KMS-11 (cell line): ENCODE data around the gene SLC36A4.

ENCODE experiments used
- H2AFZ ChIP-seq: fragments of 200-600 bp; sonication (generic); 2 replicates; pipeline ENCODE4 v1.6.1; 2016; ENCODE audit warnings: antibody characterized with exemption, mixed run types, low read depth
- H3K27ac ChIP-seq: fragments of 200-600 bp; sonication (generic); 2 replicates; pipeline ENCODE4 v1.6.1; 2016; ENCODE audit warnings: mild to moderate bottlenecking, mixed run types
- H3K27me3 ChIP-seq: fragments of 200-600 bp; sonication (generic); 2 replicates; pipeline ENCODE4 v1.6.1; 2017; ENCODE audit warnings: mild to moderate bottlenecking, low read depth, mixed run types, moderate library complexity; ENCODE audit not compliant: insufficient read depth
- H3K36me3 ChIP-seq: fragments of 200-600 bp; sonication (generic); 2 replicates; pipeline ENCODE4 v1.6.1; 2017; ENCODE audit warnings: mild to moderate bottlenecking, mixed run types; ENCODE audit not compliant: insufficient read depth
- H3K4me1 ChIP-seq: fragments of 200-600 bp; sonication (generic); 2 replicates; pipeline ENCODE4 v1.6.1; 2016; ENCODE audit warnings: mild to moderate bottlenecking, low read depth, mixed run types; ENCODE audit not compliant: poor library complexity, severe bottlenecking
- H3K4me2 ChIP-seq: fragments of 200-600 bp; sonication (generic); 2 replicates; pipeline ENCODE4 v1.7.0; 2016; ENCODE audit warnings: mild to moderate bottlenecking, mixed run types
- H3K4me3 ChIP-seq: fragments of 200-600 bp; sonication (generic); IDR thresholded peaks from 2 replicates; pipeline ENCODE4 v1.6.1; 2017; ENCODE audit warnings: low read depth, low read length, mixed read lengths; ENCODE audit not compliant: insufficient read depth
- H3K79me2 ChIP-seq: fragments of 200-600 bp; sonication (generic); 2 replicates; pipeline ENCODE4 v1.6.1; 2016; ENCODE audit warnings: low read depth, mixed run types; ENCODE audit not compliant: insufficient read depth
- H3K9ac ChIP-seq: fragments of 200-600 bp; sonication (generic); 2 replicates; pipeline ENCODE4 v1.6.1; 2016; ENCODE audit warnings: mild to moderate bottlenecking, mixed run types
- H4K20me1 ChIP-seq: fragments of 200-600 bp; sonication (generic); 2 replicates; pipeline ENCODE4 v1.6.1; 2016; ENCODE audit warnings: mild to moderate bottlenecking, mixed run types; ENCODE audit not compliant: insufficient read depth
- TF ChIP-seq, protein P1 (sequence below): fragments of 200-600 bp; sonication (generic); conservative IDR thresholded peaks from 2 replicates; pipeline ENCODE4 v1.6.1; 2017; ENCODE audit warnings: low read depth, mild to moderate bottlenecking, antibody characterized with exemption, low read length, moderate library complexity, mixed read lengths

The SLC36A4 gene

DNA sequence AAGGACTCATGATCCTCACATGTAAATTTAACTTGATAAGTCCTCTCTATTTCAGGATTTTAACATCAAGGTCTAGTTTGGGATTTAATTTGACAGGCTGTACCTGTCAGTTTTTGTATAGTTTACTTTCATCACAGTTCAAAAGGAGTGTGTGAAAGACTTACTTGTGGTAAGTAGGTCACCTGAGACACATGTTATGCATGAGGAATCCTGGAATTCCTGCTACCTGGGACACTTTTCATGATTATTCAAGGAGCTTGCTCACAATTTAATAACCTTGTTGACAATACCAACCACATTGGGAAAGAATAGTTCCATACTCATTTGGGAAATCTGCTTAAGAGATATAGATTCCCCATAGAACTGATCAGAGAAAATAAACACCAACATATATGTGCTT, 15.8 kb upstream of the SLC36A4 start:
- H3K27me3 ChIP-seq: no peaks in the 10 kb centered on the region
- no peak overlapping the region for H3K9ac ChIP-seq
- no peak overlapping the region for H3K27ac ChIP-seq
- no peaks in the 10 kb centered on the region for H3K4me1 ChIP-seq
- no peaks in the 10 kb centered on the region for H3K79me2 ChIP-seq
- no peaks in the 10 kb centered on the region for H3K36me3 ChIP-seq
- H3K4me2 ChIP-seq: no peak overlapping the region
- no peak overlapping the region for H3K4me3 ChIP-seq
- H4K20me1 ChIP-seq: no peaks in the 10 kb centered on the region
- TF ChIP-seq, protein P1, sequence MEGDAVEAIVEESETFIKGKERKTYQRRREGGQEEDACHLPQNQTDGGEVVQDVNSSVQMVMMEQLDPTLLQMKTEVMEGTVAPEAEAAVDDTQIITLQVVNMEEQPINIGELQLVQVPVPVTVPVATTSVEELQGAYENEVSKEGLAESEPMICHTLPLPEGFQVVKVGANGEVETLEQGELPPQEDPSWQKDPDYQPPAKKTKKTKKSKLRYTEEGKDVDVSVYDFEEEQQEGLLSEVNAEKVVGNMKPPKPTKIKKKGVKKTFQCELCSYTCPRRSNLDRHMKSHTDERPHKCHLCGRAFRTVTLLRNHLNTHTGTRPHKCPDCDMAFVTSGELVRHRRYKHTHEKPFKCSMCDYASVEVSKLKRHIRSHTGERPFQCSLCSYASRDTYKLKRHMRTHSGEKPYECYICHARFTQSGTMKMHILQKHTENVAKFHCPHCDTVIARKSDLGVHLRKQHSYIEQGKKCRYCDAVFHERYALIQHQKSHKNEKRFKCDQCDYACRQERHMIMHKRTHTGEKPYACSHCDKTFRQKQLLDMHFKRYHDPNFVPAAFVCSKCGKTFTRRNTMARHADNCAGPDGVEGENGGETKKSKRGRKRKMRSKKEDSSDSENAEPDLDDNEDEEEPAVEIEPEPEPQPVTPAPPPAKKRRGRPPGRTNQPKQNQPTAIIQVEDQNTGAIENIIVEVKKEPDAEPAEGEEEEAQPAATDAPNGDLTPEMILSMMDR: no peak
- no peak overlapping the region for H2AFZ ChIP-seq

GRCh38 chr11:93212094-93212493, 14.3 kb upstream of the SLC36A4 start:
- H3K4me2 ChIP-seq: no peak overlapping the region
- H2AFZ ChIP-seq: no peak overlapping the region
- H3K36me3 ChIP-seq: no peaks in the 10 kb centered on the region
- no peaks in the 10 kb centered on the region for H3K79me2 ChIP-seq
- H4K20me1 ChIP-seq: no peaks in the 10 kb centered on the region
- H3K4me1 ChIP-seq: no peaks in the 10 kb centered on the region
- no peak overlapping the region for H3K9ac ChIP-seq
- TF ChIP-seq, protein P1: no peak
- no peaks in the 10 kb centered on the region for H3K27me3 ChIP-seq
- H3K27ac ChIP-seq: no peak overlapping the region
- H3K4me3 ChIP-seq: no peak overlapping the region

DNA sequence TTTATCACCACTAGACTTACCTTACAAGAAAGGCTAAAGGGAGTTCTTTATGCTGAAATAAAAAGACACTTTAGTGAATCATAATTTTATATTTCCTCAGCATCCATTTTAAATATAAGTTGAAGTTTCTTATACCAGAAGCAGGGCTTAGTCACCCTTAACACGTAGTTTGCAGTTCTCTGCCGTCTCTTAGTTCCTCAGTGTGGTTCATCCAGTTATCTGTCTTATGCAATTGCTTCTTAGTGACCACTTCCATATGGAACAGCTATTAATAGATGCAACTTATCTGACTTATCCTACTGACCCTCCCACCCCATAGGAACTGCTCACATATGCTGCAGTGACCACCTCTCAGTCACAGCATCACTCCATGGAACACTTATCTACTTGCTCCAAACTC, 11.7 kb upstream of the SLC36A4 start:
- H3K27ac ChIP-seq: no peak overlapping the region
- no peaks in the 10 kb centered on the region for H3K36me3 ChIP-seq
- no peak overlapping the region for H3K4me2 ChIP-seq
- H4K20me1 ChIP-seq: no peaks in the 10 kb centered on the region
- no peak overlapping the region for H3K9ac ChIP-seq
- no peak overlapping the region for H2AFZ ChIP-seq
- H3K79me2 ChIP-seq: no peaks in the 10 kb centered on the region
- TF ChIP-seq, protein P1: no peak
- no peaks in the 10 kb centered on the region for H3K4me1 ChIP-seq
- no peaks in the 10 kb centered on the region for H3K27me3 ChIP-seq
- H3K4me3 ChIP-seq: no peak overlapping the region

GRCh38 chr11:93208663-93209270, 11.0 kb upstream of the SLC36A4 start:
- TF ChIP-seq, protein P1: no peak
- H2AFZ ChIP-seq: no peak overlapping the region
- H3K4me2 ChIP-seq: no peak overlapping the region
- no peak overlapping the region for H3K27ac ChIP-seq
- H3K36me3 ChIP-seq: no peaks in the 10 kb centered on the region
- H3K4me1 ChIP-seq: no peaks in the 10 kb centered on the region
- no peak overlapping the region for H3K9ac ChIP-seq
- H3K4me3 ChIP-seq: no peak overlapping the region
- no peaks in the 10 kb centered on the region for H3K27me3 ChIP-seq
- no peaks in the 10 kb centered on the region for H3K79me2 ChIP-seq
- no peaks in the 10 kb centered on the region for H4K20me1 ChIP-seq
